Liver (tissue), 9 donors: ENCODE measurements around the gene UBE2U. TPM values are rescaled to one million over a fixed set of nuclear protein-coding genes. Genes with fewer than 3 reads are reported as not detected.

Experiments used
- DNase-seq: peaks from one replicate; pipeline ENCODE4 v3.0.0-alpha.2; 2017; ENCODE audit warnings: low spot score
- H3K27ac ChIP-seq, 2 donors: one replicate each; pipeline ENCODE4 v1.7.0; 2013; ENCODE audit warnings: inconsistent platforms in 2 of 2, low read length in 2 of 2, control low read depth in 1 of 2, low read depth in 1 of 2, mild to moderate bottlenecking in 1 of 2
- H3K27me3 ChIP-seq, 4 donors: one replicate each; pipeline versions ENCODE4 v1.6.1 to v1.7.0; 2013; ENCODE audit warnings: low read length in 3 of 4, inconsistent platforms in 1 of 4, mild to moderate bottlenecking in 1 of 4, moderate library complexity in 1 of 4; ENCODE audit not compliant: control insufficient read depth in 4 of 4, insufficient read depth in 4 of 4
- H3K36me3 ChIP-seq, 4 donors: one replicate each; pipeline versions ENCODE4 v1.6.1 to v1.7.0; 2013; ENCODE audit warnings: low read length in 3 of 4, mild to moderate bottlenecking in 3 of 4, low read depth in 1 of 4, moderate library complexity in 1 of 4; ENCODE audit not compliant: control insufficient read depth in 4 of 4, insufficient read depth in 3 of 4
- H3K4me1 ChIP-seq, 4 donors: one replicate each; pipeline versions ENCODE4 v1.6.1 to v1.7.0; 2013; ENCODE audit warnings: low read length in 3 of 4, mild to moderate bottlenecking in 3 of 4, moderate library complexity in 1 of 4; ENCODE audit not compliant: control insufficient read depth in 4 of 4, insufficient read depth in 4 of 4
- H3K4me3 ChIP-seq, 3 donors: one replicate each; pipeline versions ENCODE4 v1.6.1 to v1.7.0; 2013; ENCODE audit warnings: low read length in 3 of 3, control low read depth in 1 of 3, low read depth in 1 of 3, mild to moderate bottlenecking in 1 of 3
- H3K9ac ChIP-seq, 2 donors: one replicate each; pipeline ENCODE4 v1.7.0; 2013; ENCODE audit warnings: low read length in 2 of 2, mild to moderate bottlenecking in 2 of 2, moderate library complexity in 2 of 2, control low read depth in 1 of 2, low read depth in 1 of 2
- H3K9me3 ChIP-seq, 4 donors: one replicate each; pipeline versions ENCODE4 v1.6.1 to v1.7.0; 2013; ENCODE audit warnings: low read length in 3 of 4; ENCODE audit not compliant: control insufficient read depth in 4 of 4
- EGR1 ChIP-seq, 2 donors: IDR thresholded peaks; 2 replicates each; pipeline ENCODE4 v1.6.1; 2016 to 2018; ENCODE audit warnings: antibody characterized with exemption in 2 of 2, low read depth in 2 of 2
- FOXA1 ChIP-seq: IDR thresholded peaks from 2 replicates; pipeline ENCODE4 v1.6.1; 2016; ENCODE audit warnings: antibody characterized with exemption
- FOXA2 ChIP-seq: IDR thresholded peaks from 2 replicates; pipeline ENCODE4 v1.6.1; 2016; ENCODE audit warnings: antibody characterized with exemption
- GABPA ChIP-seq, 2 donors: IDR thresholded peaks in 1 of 2; conservative IDR thresholded peaks in 1 of 2; 2 replicates each; pipeline ENCODE4 v1.6.1; 2016; ENCODE audit warnings: antibody characterized with exemption in 2 of 2, mild to moderate bottlenecking in 1 of 2, moderate library complexity in 1 of 2
- HNF4A ChIP-seq, 2 donors: conservative IDR thresholded peaks; 2 replicates each; pipeline ENCODE4 v1.6.1; 2016; ENCODE audit warnings: antibody characterized with exemption in 2 of 2, mild to moderate bottlenecking in 2 of 2
- HNF4G ChIP-seq: IDR thresholded peaks from 2 replicates; pipeline ENCODE4 v1.6.1; 2016; ENCODE audit warnings: antibody characterized with exemption
- JUND ChIP-seq, 2 donors: IDR thresholded peaks; 2 replicates each; pipeline ENCODE4 v1.6.1; 2016; ENCODE audit warnings: antibody characterized with exemption in 2 of 2
- NR2F2 ChIP-seq: IDR thresholded peaks from 2 replicates; pipeline ENCODE4 v1.6.1; 2016; ENCODE audit warnings: antibody characterized with exemption
- RXRA ChIP-seq, 2 donors: IDR thresholded peaks; 2 replicates each; pipeline ENCODE4 v1.6.1; 2017 to 2018; ENCODE audit warnings: antibody characterized with exemption in 2 of 2, mild to moderate bottlenecking in 1 of 2
- SP1 ChIP-seq: IDR thresholded peaks from 2 replicates; pipeline ENCODE4 v1.6.1; 2018; ENCODE audit warnings: antibody characterized with exemption, mild to moderate bottlenecking
- TAF1 ChIP-seq: conservative IDR thresholded peaks from 2 replicates; pipeline ENCODE4 v1.6.1; 2016; ENCODE audit warnings: antibody characterized with exemption, mild to moderate bottlenecking
- YY1 ChIP-seq: IDR thresholded peaks from 2 replicates; pipeline ENCODE4 v1.6.1; 2016; ENCODE audit warnings: antibody characterized with exemption, mild to moderate bottlenecking
- WGBS: extraction: QIAGEN DNeasy Blood & Tissue Kit; methylation state at CpG from one replicate; pipeline ENCODE4 v1.1.7; 2013; 5-methylcytosine and 5-hydroxymethylcytosine counted together
- polyA plus RNA-seq, 2 donors: library from polyadenylated mRNA; stranded (reverse) in 1 of 2; unstranded in 1 of 2; fragments of 200-250 nt in 1 of 2; fragments of >200 nt in 1 of 2; fragmentation: Nextera tagmentation in 1 of 2; extraction: Ambion mirVana in 1 of 2; gene quantifications; one replicate each; pipeline versions ENCODE4 v1.2.1 to v1.2.3, GENCODE V29; 2013 to 2015
- total RNA-seq, 2 donors: library from RNA; depleted of rRNA; stranded (reverse); fragments of >200 nt; gene quantifications; one replicate each; pipeline ENCODE4 v1.2.3, GENCODE V29; 2014
- TF ChIP-seq, protein P1 (sequence below): IDR thresholded peaks from 2 replicates; pipeline ENCODE4 v1.6.1; 2016; ENCODE audit warnings: antibody characterized with exemption
- TF ChIP-seq, protein P2 (sequence below): IDR thresholded peaks from 2 replicates; pipeline ENCODE4 v1.6.1; 2016; ENCODE audit warnings: antibody characterized with exemption
- TF ChIP-seq, protein P3 (sequence below): IDR thresholded peaks from 2 replicates; pipeline ENCODE4 v1.6.1; 2016; ENCODE audit warnings: antibody characterized with exemption
- TF ChIP-seq, protein P4 (sequence below): fragments of 150-350 bp; IDR thresholded peaks from 2 replicates; pipeline ENCODE4 v1.5.1; 2017; ENCODE audit warnings: improper control_type of control experiment, low read depth, low read length; ENCODE audit not compliant: missing input control
- TF ChIP-seq, protein P5 (sequence below): IDR thresholded peaks from 2 replicates; pipeline ENCODE4 v1.6.1; 2016; ENCODE audit warnings: antibody characterized with exemption, mild to moderate bottlenecking
- donor health status: healthy.
- donor health status: healthy.
- donor health status: healthy.
- donor health status: healthy.
- donor health status: healthy.

The UBE2U gene
- total and polyA plus RNA-seq, 4 donors: not detected

DNA sequence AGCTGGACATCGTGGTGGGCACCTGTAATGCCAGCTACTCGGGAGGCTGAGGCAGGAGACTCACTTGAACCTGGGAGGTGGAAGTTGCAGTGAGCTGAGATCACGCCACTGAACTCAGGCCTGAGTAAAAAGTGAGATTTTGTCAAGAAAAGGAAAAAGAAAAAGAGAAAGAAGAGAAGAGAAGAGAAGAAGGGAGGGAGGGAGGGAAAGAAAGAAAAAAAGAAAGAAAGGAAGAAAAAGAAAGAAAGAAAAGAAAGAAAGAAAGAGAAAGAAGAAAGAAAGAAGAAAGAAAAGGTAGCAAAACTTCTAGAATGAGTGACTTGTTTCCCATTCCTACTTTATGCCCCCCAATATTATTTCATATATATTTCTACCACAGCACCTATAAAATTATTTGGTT is 98.8 kb downstream of the UBE2U start:
- H3K36me3 ChIP-seq: no peaks in the 10 kb centered on the region
- 78% methylated on average over 3 of the region's 3 CpGs for WGBS
- no peaks in the 10 kb centered on the region for H3K4me1 ChIP-seq
- TF ChIP-seq, protein P1, sequence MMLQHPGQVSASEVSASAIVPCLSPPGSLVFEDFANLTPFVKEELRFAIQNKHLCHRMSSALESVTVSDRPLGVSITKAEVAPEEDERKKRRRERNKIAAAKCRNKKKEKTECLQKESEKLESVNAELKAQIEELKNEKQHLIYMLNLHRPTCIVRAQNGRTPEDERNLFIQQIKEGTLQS: no peak
- no peak for TF ChIP-seq FOXA1
- TF ChIP-seq, protein P2, sequence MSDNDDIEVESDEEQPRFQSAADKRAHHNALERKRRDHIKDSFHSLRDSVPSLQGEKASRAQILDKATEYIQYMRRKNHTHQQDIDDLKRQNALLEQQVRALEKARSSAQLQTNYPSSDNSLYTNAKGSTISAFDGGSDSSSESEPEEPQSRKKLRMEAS: no peak
- H3K27ac ChIP-seq: no peak overlapping the region
- no peaks in the 10 kb centered on the region for H3K27me3 ChIP-seq
- H3K9me3 ChIP-seq: peaks cover under 1 to 2% (median 2%) of the 10 kb centered on the region in 4 donors
- no peak overlapping the region for H3K4me3 ChIP-seq
- no peak for DNase-seq
- H3K9ac ChIP-seq: no peak overlapping the region

DNA sequence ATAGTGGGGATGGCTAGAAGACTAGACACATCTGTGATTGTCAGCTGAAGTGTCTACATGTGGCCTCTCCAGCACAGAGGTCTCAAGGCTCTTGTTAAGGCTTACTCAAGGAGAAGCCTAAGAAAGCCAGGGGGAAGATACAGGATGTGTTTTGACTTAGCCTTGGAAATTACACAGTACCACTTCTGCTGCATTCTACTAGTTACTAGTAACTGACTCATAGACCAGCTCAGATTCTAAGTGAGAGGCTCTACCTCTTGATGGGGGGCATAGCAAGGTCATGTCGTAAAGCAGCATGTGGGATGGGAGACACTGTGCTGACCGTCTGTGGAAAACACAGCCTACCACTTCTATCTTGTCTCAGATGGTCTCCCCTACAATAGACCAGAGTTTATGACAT is 99.5 kb downstream of the UBE2U start:
- Histone ChIP-seq H3K27ac (no peak overlapping the region), H3K36me3 (no peaks in the 10 kb centered on the region), H3K9me3 (peaks cover 0 to 2% (median 0%) of the 10 kb centered on the region in 4 donors), H3K9ac (no peak overlapping the region), H3K4me1 (no peaks in the 10 kb centered on the region), H3K27me3 (no peaks in the 10 kb centered on the region), H3K4me3 (no peak overlapping the region)
- 94% methylated on average over 2 of the region's 2 CpGs for WGBS
- TF ChIP-seq FOXA2 (no peak), SP1 (no peak), RXRA (IDR thresholded peaks at IDR 0.05) (no peak), EGR1 (IDR thresholded peaks at IDR 0.05; ENCODE audit: low read depth in 2 of 2) (no peak), JUND (IDR thresholded peaks at IDR 0.05) (no peak), TAF1 (no peak), GABPA (IDR thresholded peaks at IDR 0.05 in 1 of 2, conservative IDR thresholded peaks at IDR 0.05 in 1 of 2) (no peak), FOXA1 (no peak), YY1 (no peak), NR2F2 (no peak), HNF4G (no peak), HNF4A (conservative IDR thresholded peaks at IDR 0.05) (no peak)
- TF ChIP-seq, protein P2: no peak
- TF ChIP-seq, protein P1: no peak
- TF ChIP-seq, protein P3, sequence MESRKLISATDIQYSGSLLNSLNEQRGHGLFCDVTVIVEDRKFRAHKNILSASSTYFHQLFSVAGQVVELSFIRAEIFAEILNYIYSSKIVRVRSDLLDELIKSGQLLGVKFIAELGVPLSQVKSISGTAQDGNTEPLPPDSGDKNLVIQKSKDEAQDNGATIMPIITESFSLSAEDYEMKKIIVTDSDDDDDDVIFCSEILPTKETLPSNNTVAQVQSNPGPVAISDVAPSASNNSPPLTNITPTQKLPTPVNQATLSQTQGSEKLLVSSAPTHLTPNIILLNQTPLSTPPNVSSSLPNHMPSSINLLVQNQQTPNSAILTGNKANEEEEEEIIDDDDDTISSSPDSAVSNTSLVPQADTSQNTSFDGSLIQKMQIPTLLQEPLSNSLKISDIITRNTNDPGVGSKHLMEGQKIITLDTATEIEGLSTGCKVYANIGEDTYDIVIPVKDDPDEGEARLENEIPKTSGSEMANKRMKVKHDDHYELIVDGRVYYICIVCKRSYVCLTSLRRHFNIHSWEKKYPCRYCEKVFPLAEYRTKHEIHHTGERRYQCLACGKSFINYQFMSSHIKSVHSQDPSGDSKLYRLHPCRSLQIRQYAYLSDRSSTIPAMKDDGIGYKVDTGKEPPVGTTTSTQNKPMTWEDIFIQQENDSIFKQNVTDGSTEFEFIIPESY: no peak
- TF ChIP-seq, protein P4, sequence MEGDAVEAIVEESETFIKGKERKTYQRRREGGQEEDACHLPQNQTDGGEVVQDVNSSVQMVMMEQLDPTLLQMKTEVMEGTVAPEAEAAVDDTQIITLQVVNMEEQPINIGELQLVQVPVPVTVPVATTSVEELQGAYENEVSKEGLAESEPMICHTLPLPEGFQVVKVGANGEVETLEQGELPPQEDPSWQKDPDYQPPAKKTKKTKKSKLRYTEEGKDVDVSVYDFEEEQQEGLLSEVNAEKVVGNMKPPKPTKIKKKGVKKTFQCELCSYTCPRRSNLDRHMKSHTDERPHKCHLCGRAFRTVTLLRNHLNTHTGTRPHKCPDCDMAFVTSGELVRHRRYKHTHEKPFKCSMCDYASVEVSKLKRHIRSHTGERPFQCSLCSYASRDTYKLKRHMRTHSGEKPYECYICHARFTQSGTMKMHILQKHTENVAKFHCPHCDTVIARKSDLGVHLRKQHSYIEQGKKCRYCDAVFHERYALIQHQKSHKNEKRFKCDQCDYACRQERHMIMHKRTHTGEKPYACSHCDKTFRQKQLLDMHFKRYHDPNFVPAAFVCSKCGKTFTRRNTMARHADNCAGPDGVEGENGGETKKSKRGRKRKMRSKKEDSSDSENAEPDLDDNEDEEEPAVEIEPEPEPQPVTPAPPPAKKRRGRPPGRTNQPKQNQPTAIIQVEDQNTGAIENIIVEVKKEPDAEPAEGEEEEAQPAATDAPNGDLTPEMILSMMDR: no peak
- TF ChIP-seq, protein P5, sequence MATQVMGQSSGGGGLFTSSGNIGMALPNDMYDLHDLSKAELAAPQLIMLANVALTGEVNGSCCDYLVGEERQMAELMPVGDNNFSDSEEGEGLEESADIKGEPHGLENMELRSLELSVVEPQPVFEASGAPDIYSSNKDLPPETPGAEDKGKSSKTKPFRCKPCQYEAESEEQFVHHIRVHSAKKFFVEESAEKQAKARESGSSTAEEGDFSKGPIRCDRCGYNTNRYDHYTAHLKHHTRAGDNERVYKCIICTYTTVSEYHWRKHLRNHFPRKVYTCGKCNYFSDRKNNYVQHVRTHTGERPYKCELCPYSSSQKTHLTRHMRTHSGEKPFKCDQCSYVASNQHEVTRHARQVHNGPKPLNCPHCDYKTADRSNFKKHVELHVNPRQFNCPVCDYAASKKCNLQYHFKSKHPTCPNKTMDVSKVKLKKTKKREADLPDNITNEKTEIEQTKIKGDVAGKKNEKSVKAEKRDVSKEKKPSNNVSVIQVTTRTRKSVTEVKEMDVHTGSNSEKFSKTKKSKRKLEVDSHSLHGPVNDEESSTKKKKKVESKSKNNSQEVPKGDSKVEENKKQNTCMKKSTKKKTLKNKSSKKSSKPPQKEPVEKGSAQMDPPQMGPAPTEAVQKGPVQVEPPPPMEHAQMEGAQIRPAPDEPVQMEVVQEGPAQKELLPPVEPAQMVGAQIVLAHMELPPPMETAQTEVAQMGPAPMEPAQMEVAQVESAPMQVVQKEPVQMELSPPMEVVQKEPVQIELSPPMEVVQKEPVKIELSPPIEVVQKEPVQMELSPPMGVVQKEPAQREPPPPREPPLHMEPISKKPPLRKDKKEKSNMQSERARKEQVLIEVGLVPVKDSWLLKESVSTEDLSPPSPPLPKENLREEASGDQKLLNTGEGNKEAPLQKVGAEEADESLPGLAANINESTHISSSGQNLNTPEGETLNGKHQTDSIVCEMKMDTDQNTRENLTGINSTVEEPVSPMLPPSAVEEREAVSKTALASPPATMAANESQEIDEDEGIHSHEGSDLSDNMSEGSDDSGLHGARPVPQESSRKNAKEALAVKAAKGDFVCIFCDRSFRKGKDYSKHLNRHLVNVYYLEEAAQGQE: no peak
- DNase-seq: no peak
